Calu3 (cell line): Measurements from ENCODE around the gene RDH13. TPM values are rescaled to one million over a fixed set of nuclear protein-coding genes. Genes with fewer than 3 reads are reported as not detected.
"Not testable (repeated sequence)": the region's sequence is repeated elsewhere in the genome, so short reads cannot be mapped to it uniquely, and the experiment has no call there.

Source experiments
- BruUV-seq: library from RNA; stranded (reverse); fragments of 400-500 nt; replicated peaks from 2 replicates; lab custom pipeline; 2021; lab: Mats Ljungman, UMichigan
- CTCF ChIA-PET: fragments of 300-600 bp; sonication (Branson Sonifier 250); formaldehyde crosslinking; loops from one replicate; lab custom pipeline; 2022; ENCODE audit warnings: antibody characterized with exemption; lab: Charles Lee
- DNase-seq: peaks from one replicate; pipeline ENCODE4 v3.0.0; 2022
- H3K27ac Mint-ChIP-seq: one replicate; pipeline ENCODE4 v1.8.0; 2022; ENCODE audit warnings: mixed read lengths; ENCODE audit not compliant: unreplicated experiment
- H3K27me3 Mint-ChIP-seq: one replicate; pipeline ENCODE4 v1.8.0; 2022; ENCODE audit warnings: mixed read lengths; ENCODE audit not compliant: unreplicated experiment
- H3K36me3 Mint-ChIP-seq: one replicate; pipeline ENCODE4 v1.8.0; 2022; ENCODE audit warnings: mild to moderate bottlenecking, moderate library complexity, mixed read lengths; ENCODE audit not compliant: insufficient read depth, unreplicated experiment
- H3K4me1 Mint-ChIP-seq: one replicate; pipeline ENCODE4 v1.8.0; 2022; ENCODE audit warnings: mild to moderate bottlenecking, low read depth, mixed read lengths; ENCODE audit not compliant: unreplicated experiment
- H3K4me3 Mint-ChIP-seq: one replicate; pipeline ENCODE4 v1.8.0; 2022; ENCODE audit warnings: mild to moderate bottlenecking, low read depth, moderate library complexity, mixed read lengths; ENCODE audit not compliant: unreplicated experiment
- H3K9me3 Mint-ChIP-seq: one replicate; pipeline ENCODE4 v1.8.0; 2022; ENCODE audit warnings: low read depth, mixed read lengths; ENCODE audit not compliant: unreplicated experiment
- intact Hi-C: fragments of 100-400 bp; cut with micrococcal nuclease; formaldehyde crosslinking; loops from one replicate; pipeline ENCODE4 v1.10.0; 2022; ENCODE audit not compliant: unreplicated experiment
- total RNA-seq: library from RNA; stranded (reverse); gene quantifications from 2 replicates; pipeline ENCODE4 v1.2.3, GENCODE V29; 2022
- TF ChIP-seq, protein P1 (sequence below): fragments of 200-600 bp; IDR thresholded peaks from one replicate; pipeline ENCODE4 v1.8.0; 2022; ENCODE audit warnings: antibody characterized with exemption; ENCODE audit not compliant: unreplicated experiment

RDH13 gene
- total RNA-seq, 1 experiment from 2014 or later: 50.1 TPM

GRCh38 chr19:55109527-55110291 lies 46.8 kb upstream of the RDH13 start:
- Mint-ChIP-seq H3K4me1 (peaks cover 2% of the 10 kb centered on the region), H3K9me3 (no peaks in the 10 kb centered on the region), H3K27me3 (no peaks in the 10 kb centered on the region), H3K4me3 (no peak overlapping the region), H3K27ac (no peak overlapping the region), H3K36me3 (peaks cover 11% of the 10 kb centered on the region)
- CTCF ChIA-PET: interaction anchor here (1.0 kb wide), 1 partner anchor 8 kb away, joined by 3 read pairs; no protein-coding TSS in a partner anchor
- intact Hi-C loops: no loop called here
- no TSS peak for BruUV-seq
- TF ChIP-seq, protein P1, sequence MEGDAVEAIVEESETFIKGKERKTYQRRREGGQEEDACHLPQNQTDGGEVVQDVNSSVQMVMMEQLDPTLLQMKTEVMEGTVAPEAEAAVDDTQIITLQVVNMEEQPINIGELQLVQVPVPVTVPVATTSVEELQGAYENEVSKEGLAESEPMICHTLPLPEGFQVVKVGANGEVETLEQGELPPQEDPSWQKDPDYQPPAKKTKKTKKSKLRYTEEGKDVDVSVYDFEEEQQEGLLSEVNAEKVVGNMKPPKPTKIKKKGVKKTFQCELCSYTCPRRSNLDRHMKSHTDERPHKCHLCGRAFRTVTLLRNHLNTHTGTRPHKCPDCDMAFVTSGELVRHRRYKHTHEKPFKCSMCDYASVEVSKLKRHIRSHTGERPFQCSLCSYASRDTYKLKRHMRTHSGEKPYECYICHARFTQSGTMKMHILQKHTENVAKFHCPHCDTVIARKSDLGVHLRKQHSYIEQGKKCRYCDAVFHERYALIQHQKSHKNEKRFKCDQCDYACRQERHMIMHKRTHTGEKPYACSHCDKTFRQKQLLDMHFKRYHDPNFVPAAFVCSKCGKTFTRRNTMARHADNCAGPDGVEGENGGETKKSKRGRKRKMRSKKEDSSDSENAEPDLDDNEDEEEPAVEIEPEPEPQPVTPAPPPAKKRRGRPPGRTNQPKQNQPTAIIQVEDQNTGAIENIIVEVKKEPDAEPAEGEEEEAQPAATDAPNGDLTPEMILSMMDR: no peak
- no peak for DNase-seq

GRCh38 chr19:55107252-55107651 lies 44.3 kb upstream of the RDH13 start:
- intact Hi-C loops, H3K4me1 Mint-ChIP-seq, H3K27ac Mint-ChIP-seq, DNase-seq, H3K27me3 Mint-ChIP-seq, H3K4me3 Mint-ChIP-seq, CTCF ChIA-PET, BruUV-seq, H3K9me3 Mint-ChIP-seq: not testable (repeated sequence)
- peaks cover 23% of the 10 kb centered on the region for H3K36me3 Mint-ChIP-seq

DNA sequence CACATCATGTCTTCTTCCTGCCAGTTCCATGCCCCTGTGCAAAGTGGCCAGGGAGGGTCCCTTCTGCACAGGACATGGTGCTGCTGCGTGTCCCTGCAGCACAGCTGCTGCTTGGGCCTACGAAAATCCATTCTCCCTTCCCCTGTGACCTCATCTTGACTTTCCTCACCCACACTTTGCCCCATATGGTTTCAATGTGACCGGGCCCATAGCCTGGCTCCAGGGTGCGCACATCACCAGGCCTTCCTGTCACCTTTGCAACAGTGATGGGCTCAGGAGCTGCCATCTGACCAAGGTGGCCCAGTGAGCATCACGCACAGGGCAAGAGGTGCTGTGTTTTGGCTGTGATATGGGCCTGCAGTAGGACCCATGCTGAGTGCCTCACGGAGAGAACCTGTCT lies 43.6 kb upstream of the RDH13 start:
- no peaks in the 10 kb centered on the region for H3K9me3 Mint-ChIP-seq
- TF ChIP-seq, protein P1: no peak
- H3K27me3 Mint-ChIP-seq: no peaks in the 10 kb centered on the region
- DNase-seq: no peak
- H3K4me1 Mint-ChIP-seq: no peaks in the 10 kb centered on the region
- CTCF ChIA-PET: interaction anchor here (0.6 kb wide), 1 partner anchor 19 kb away, joined by 3 read pairs; no protein-coding TSS in a partner anchor
- intact Hi-C loops: no loop called here
- no peak overlapping the region for H3K27ac Mint-ChIP-seq
- H3K4me3 Mint-ChIP-seq: no peak overlapping the region
- BruUV-seq: no TSS peak
- peaks cover 23% of the 10 kb centered on the region for H3K36me3 Mint-ChIP-seq

DNA sequence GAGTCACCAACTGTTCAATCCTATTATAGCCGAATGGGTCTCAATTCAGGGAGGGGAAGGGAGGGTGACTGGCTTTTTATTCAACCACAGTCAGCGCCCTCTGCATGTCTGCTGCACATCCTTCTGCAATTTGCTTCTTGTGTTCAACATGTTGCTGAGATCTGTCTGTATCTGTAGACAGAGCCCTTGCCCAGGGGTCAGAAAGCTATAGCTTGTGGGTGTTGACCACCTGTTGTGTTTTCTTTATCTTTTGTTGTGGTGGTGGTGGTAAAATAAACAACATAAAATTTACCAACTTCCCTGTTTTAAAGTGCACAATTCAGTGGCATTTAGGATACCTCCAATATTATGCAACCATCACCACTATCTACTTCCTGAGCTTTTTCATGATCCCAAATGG lies 42.3 kb upstream of the RDH13 start:
- Mint-ChIP-seq H3K4me1 (no peaks in the 10 kb centered on the region), H3K4me3 (no peak overlapping the region), H3K27me3 (no peaks in the 10 kb centered on the region), H3K36me3 (peaks cover 25% of the 10 kb centered on the region), H3K9me3 (no peaks in the 10 kb centered on the region), H3K27ac (no peak overlapping the region)
- no peak for DNase-seq
- TF ChIP-seq, protein P1: no peak
- intact Hi-C loops: no loop called here
- CTCF ChIA-PET: no interaction called here
- BruUV-seq: no TSS peak

GRCh38 chr19:55103190-55103589 lies 40.2 kb upstream of the RDH13 start:
- intact Hi-C loops: no loop called here
- Mint-ChIP-seq H3K36me3 (peaks cover 27% of the 10 kb centered on the region), H3K4me3 (no peak overlapping the region), H3K27ac (no peak overlapping the region), H3K9me3 (no peaks in the 10 kb centered on the region), H3K27me3 (no peaks in the 10 kb centered on the region), H3K4me1 (no peaks in the 10 kb centered on the region)
- BruUV-seq: no TSS peak
- no peak for DNase-seq
- CTCF ChIA-PET: interaction anchor here (0.8 kb wide), 1 partner anchor 146 kb away, joined by 6 read pairs; no protein-coding TSS in a partner anchor
- TF ChIP-seq, protein P1: no peak
